Measurements from ENCODE around the gene ZNF77.
A peak's percentile ranks its signal among the peaks of the same experiment; 100 is the strongest.
"Not testable (repeated sequence)": the region's sequence is repeated elsewhere in the genome, so short reads cannot be mapped to it uniquely, and the experiment has no call there.

Gene ZNF77

GRCh38 chr19:2970201-2970835, 25.5 kb upstream of the ZNF77 start:
- DNase-seq (ENCODE audit: low read depth in 2 of 3, low spot score in 1 of 3) = no peak

GRCh38 chr19:2969104-2969504, 24.3 kb upstream of the ZNF77 start:
- DNase-seq (ENCODE audit: low read depth in 2 of 3, low spot score in 1 of 3) = no peak

- no peak for DNase-seq (ENCODE audit: low read depth in 2 of 3, low spot score in 1 of 3)
Observed at GRCh38 chr19:2967972-2968371, 23.2 kb upstream of the ZNF77 start.

- DNase-seq (ENCODE audit: low read depth in 2 of 3, low spot score in 1 of 3) = no peak
Observed at GRCh38 chr19:2964874-2965273, 20.1 kb upstream of the ZNF77 start.

- DNase-seq (ENCODE audit: low read depth in 2 of 3, low spot score in 1 of 3) = not testable (repeated sequence)
Observed at GRCh38 chr19:2963631-2964030, 18.9 kb upstream of the ZNF77 start.

GRCh38 chr19:2963122-2963521, 18.4 kb upstream of the ZNF77 start:
- no peak for DNase-seq (ENCODE audit: low read depth in 2 of 3, low spot score in 1 of 3)

- peak; percentile 6 to 74 (median 8) for DNase-seq (ENCODE audit: low read depth in 2 of 3, low spot score in 1 of 3)
Observed at GRCh38 chr19:2962018-2962670, 17.4 kb upstream of the ZNF77 start.

- DNase-seq (ENCODE audit: low read depth in 2 of 3, low spot score in 1 of 3) = no peak
Observed at GRCh38 chr19:2960120-2960519, 15.3 kb upstream of the ZNF77 start.

- no peak for DNase-seq (ENCODE audit: low read depth in 2 of 3, low spot score in 1 of 3)
Observed at GRCh38 chr19:2957160-2957559, 12.4 kb upstream of the ZNF77 start.

- no peak for DNase-seq (ENCODE audit: low read depth in 2 of 3, low spot score in 1 of 3)
Observed at GRCh38 chr19:2952953-2953481, 8.2 kb upstream of the ZNF77 start.

- peak; percentile 100 for DNase-seq (ENCODE audit: low read depth in 2 of 3, low spot score in 1 of 3)
Observed at GRCh38 chr19:2950286-2951124, 5.7 kb upstream of the ZNF77 start.

GRCh38 chr19:2949939-2950285, 5.1 kb upstream of the ZNF77 start:
- DNase-seq (ENCODE audit: low read depth in 2 of 3, low spot score in 1 of 3) = no peak

- DNase-seq (ENCODE audit: low read depth in 2 of 3, low spot score in 1 of 3) = no peak
Observed at GRCh38 chr19:2945575-2946184, 909 bp upstream of the ZNF77 start.

- DNase-seq (ENCODE audit: low read depth in 2 of 3, low spot score in 1 of 3) = no peak
Observed at GRCh38 chr19:2944403-2944774, 382 bp downstream of the ZNF77 start.

- DNase-seq (ENCODE audit: low read depth in 2 of 3, low spot score in 1 of 3) = no peak
Observed at GRCh38 chr19:2942928-2943640, 1.7 kb downstream of the ZNF77 start.

- DNase-seq (ENCODE audit: low read depth in 2 of 3, low spot score in 1 of 3) = not testable (repeated sequence)
Observed at GRCh38 chr19:2935863-2936262, 8.9 kb downstream of the ZNF77 start.

GRCh38 chr19:2933490-2933910, 11.3 kb downstream of the ZNF77 start:
- DNase-seq (ENCODE audit: low read depth in 2 of 3, low spot score in 1 of 3) = no peak

- no peak for DNase-seq (ENCODE audit: low read depth in 2 of 3, low spot score in 1 of 3)
Observed at GRCh38 chr19:2927032-2927430, 17.7 kb downstream of the ZNF77 start.

GRCh38 chr19:2926341-2927031, 18.3 kb downstream of the ZNF77 start:
- no peak for DNase-seq (ENCODE audit: low read depth in 2 of 3, low spot score in 1 of 3)

- DNase-seq (ENCODE audit: low read depth in 2 of 3, low spot score in 1 of 3) = no peak
Observed at GRCh38 chr19:2923510-2923909, 21.3 kb downstream of the ZNF77 start.

Data from stimulated activated CD4-positive, alpha-beta T cell treated with anti-CD3 and anti-CD28 coated beads, Interleukin-12 subunit alpha, Interleukin-12 subunit beta, amount 100 ng/mL, for 48 hours (primary cell).